OCI-LY7 (cell line): ENCODE measurements around the gene ICAM5.
"Not testable (repeated sequence)": the region's sequence is repeated elsewhere in the genome, so short reads cannot be mapped to it uniquely, and the experiment has no call there.

ENCODE experiments used
- EZH2phosphoT487 ChIP-seq: fragments of 200-600 bp; sonication (generic); IDR thresholded peaks from 2 replicates; pipeline ENCODE4 v1.6.1; 2018; ENCODE audit warnings: low read depth, borderline replicate concordance, mild to moderate bottlenecking, mixed run types, antibody characterized with exemption, low read length, moderate library complexity, mixed read lengths
- TF ChIP-seq, protein P1 (sequence below): fragments of 200-600 bp; sonication (generic); conservative IDR thresholded peaks from 2 replicates; pipeline ENCODE4 v1.5.1; 2014; ENCODE audit warnings: mild to moderate bottlenecking, antibody characterized with exemption, low read length, moderate library complexity, mixed read lengths

DNA sequence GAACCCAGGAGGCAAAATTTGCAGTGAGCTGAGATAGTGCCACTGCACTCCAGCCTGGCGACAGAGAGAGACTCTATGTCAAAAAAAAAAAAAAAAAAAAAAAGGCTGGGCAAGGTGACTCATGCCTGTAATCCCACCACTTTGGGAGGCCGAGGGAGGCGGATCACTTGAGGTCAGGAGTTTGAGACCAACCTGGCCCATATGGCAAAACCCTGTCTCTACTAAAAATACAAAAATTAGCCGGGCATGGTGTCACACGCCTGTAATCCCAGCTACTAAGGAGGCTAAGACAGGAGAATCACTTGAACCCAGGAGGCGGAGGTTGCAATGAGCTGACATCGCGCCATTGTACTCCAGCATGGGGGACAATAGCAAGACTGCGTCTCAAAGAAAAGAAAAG is 47.0 kb downstream of the ICAM5 start:
- TF ChIP-seq, protein P1, sequence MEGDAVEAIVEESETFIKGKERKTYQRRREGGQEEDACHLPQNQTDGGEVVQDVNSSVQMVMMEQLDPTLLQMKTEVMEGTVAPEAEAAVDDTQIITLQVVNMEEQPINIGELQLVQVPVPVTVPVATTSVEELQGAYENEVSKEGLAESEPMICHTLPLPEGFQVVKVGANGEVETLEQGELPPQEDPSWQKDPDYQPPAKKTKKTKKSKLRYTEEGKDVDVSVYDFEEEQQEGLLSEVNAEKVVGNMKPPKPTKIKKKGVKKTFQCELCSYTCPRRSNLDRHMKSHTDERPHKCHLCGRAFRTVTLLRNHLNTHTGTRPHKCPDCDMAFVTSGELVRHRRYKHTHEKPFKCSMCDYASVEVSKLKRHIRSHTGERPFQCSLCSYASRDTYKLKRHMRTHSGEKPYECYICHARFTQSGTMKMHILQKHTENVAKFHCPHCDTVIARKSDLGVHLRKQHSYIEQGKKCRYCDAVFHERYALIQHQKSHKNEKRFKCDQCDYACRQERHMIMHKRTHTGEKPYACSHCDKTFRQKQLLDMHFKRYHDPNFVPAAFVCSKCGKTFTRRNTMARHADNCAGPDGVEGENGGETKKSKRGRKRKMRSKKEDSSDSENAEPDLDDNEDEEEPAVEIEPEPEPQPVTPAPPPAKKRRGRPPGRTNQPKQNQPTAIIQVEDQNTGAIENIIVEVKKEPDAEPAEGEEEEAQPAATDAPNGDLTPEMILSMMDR = not testable (repeated sequence)
- TF ChIP-seq EZH2phosphoT487 = not testable (repeated sequence)
